ENCODE results near the gene FAM222B.

DNA sequence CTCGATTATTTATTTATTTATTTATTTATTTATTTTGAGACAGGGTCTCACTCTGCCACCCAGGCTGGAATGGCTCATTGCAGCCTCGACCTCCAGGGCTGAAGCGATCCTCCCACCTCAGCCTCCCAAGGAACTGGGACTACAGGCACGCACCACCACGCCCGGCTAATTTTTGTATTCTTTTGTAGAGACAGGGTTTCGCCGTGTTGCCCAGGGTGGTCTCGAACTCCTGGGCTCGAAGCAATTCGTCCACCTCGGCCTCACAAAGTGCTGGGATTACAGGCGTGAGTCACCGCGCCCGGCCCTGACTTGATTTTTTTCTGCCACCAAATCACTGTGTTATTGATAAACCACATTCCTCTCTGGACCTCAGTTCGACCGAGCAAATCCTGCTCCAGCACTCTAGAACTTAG lies 123.6 kb downstream of the FAM222B start:
- TF ChIP-seq, protein P1, sequence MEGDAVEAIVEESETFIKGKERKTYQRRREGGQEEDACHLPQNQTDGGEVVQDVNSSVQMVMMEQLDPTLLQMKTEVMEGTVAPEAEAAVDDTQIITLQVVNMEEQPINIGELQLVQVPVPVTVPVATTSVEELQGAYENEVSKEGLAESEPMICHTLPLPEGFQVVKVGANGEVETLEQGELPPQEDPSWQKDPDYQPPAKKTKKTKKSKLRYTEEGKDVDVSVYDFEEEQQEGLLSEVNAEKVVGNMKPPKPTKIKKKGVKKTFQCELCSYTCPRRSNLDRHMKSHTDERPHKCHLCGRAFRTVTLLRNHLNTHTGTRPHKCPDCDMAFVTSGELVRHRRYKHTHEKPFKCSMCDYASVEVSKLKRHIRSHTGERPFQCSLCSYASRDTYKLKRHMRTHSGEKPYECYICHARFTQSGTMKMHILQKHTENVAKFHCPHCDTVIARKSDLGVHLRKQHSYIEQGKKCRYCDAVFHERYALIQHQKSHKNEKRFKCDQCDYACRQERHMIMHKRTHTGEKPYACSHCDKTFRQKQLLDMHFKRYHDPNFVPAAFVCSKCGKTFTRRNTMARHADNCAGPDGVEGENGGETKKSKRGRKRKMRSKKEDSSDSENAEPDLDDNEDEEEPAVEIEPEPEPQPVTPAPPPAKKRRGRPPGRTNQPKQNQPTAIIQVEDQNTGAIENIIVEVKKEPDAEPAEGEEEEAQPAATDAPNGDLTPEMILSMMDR (IDR thresholded peaks at IDR 0.05; ENCODE audit: low read depth, low read length) = no peak
- no peak for TF ChIP-seq POLR2A (IDR thresholded peaks at IDR 0.05; ENCODE audit: extremely low read depth, insufficient read length)
